ENCODE data around the gene RPS13.
"Not testable (repeated sequence)": the region's sequence is repeated elsewhere in the genome, so short reads cannot be mapped to it uniquely, and the experiment has no call there.

Gene RPS13

GRCh38 chr11:17036666-17037658, 40.5 kb downstream of the RPS13 start:
- DNase-seq (ENCODE audit: extremely low spot score): no peak
- POLR2A ChIA-PET: no interaction called here
- CTCF ChIA-PET: interaction anchor here (0.9 to 1.3 kb wide), 5 partner anchors 9 to 250 kb away, joined by 3 read pairs; no protein-coding TSS in a partner anchor
- peak; percentile 18 for TF ChIP-seq CTCF (IDR thresholded peaks at IDR 0.05; ENCODE audit: control extremely low read depth, extremely low read depth, low read depth, missing control alignments)

DNA sequence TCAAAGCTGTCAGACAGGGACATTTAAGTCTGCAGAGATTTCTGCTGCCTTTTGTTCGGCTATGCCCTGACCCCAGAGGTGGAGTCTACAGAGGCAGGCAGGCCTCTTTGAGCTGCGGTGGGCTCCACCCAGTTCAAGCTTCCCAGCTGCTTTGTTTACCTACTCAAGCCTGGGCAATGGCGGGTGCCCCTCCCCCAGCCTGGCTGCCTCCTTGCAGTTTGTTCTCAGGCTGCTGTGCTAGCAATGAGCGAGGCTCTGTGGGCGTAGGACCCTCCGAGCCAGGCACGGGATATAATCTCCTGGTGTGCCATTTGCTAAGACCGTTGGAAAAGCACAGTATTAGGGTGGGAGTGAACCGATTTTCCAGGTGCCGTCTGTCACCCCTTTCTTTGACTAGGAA, 43.4 kb downstream of the RPS13 start:
- CTCF ChIA-PET; POLR2A ChIA-PET; DNase-seq (ENCODE audit: extremely low spot score): not testable (repeated sequence)

GRCh38 chr11:17026487-17027082, 50.9 kb downstream of the RPS13 start:
- TF ChIP-seq CTCF (IDR thresholded peaks at IDR 0.05; ENCODE audit: control extremely low read depth, extremely low read depth, low read depth, missing control alignments): no peak
- ChIA-PET POLR2A (no interaction called here), CTCF (interaction anchor here (1.3 to 2.6 kb wide), 3 partner anchors 11 to 36 kb away, joined by 5 to 6 read pairs (median 5); no protein-coding TSS in a partner anchor)
- no peak for DNase-seq (ENCODE audit: extremely low spot score)

- ChIA-PET CTCF (interaction anchor here (2.6 kb wide), 1 partner anchor 26 kb away, joined by 5 read pairs; no protein-coding TSS in a partner anchor), POLR2A (no interaction called here)
- no peak for TF ChIP-seq CTCF (IDR thresholded peaks at IDR 0.05; ENCODE audit: control extremely low read depth, extremely low read depth, low read depth, missing control alignments)
- no peak for DNase-seq (ENCODE audit: extremely low spot score)
Observed at GRCh38 chr11:17024924-17025323, 52.5 kb downstream of the RPS13 start.
